HG02970 (cell line): Measurements from ENCODE around the gene ZNF566.
"Not testable (repeated sequence)": the region's sequence is repeated elsewhere in the genome, so short reads cannot be mapped to it uniquely, and the experiment has no call there.

Experiments used
- ATAC-seq: cut with Tn5 transposase; IDR thresholded peaks from one replicate; pipeline ENCODE4 v1.9.1; 2021; ENCODE audit warnings: mild to moderate bottlenecking, moderate library complexity, moderate number of reproducible peaks; ENCODE audit not compliant: unreplicated experiment, low FRiP score

The ZNF566 gene

DNA sequence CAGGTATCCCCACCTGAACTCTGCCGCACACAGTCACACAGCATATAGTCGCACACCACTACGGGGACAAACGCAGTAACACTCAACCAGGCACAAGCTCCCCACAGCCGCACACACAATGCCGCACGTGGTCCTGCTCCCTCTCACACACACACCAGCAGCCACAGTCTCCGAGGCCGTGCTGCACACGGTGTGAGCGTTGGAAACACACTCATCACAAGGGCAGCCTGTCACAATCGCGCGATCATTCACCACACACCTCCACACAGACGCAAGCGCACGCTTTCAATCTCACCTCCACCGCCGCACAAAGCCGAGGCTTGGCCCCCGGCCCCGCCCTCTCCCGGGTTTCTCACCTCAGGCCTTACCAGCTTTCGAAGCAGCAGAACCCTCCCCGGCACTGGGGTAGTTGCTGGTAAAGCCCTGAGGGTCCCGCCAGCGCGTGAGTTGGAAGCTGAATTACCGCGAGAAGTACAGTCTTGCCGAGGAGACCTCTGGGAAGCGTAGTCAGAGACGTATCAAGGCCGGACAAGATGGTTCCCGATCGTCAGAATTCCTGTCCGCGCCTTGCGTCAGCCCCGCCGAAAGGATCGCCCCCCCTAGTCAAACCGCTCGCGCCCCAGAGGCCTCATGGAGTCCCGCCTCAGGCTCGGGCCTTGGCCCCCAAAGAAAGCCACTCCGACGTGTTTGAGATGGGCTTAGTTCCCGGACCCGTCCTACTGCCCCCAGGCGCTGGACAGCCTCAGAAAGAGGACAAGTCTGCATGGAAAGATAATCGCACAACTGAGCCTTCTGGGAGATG lies at the start of gene ZNF566:
ZNF566 (minus strand) TSS at position 444 of the 802 bp plus-strand sequence. CDS start 13,004 bp downstream, outside the sequence.
- ATAC-seq, result peak; percentile 69

- ATAC-seq, result peak; percentile 19
Measured at GRCh38 chr19:36528921-36529518, 39.7 kb upstream of the ZNF566 start.

GRCh38 chr19:36528194-36528920 lies 39.0 kb upstream of the ZNF566 start, which contains the start of gene ZNF260:
Gene ZNF260, minus strand, starts transcription at chr19:36528271. Its CDS starts 13,033 bp downstream, at chr19:36515238.
- peak; percentile 91 for ATAC-seq

- peak; percentile 4 for ATAC-seq
Measured at GRCh38 chr19:36527873-36528193, 38.5 kb upstream of the ZNF566 start.

DNA sequence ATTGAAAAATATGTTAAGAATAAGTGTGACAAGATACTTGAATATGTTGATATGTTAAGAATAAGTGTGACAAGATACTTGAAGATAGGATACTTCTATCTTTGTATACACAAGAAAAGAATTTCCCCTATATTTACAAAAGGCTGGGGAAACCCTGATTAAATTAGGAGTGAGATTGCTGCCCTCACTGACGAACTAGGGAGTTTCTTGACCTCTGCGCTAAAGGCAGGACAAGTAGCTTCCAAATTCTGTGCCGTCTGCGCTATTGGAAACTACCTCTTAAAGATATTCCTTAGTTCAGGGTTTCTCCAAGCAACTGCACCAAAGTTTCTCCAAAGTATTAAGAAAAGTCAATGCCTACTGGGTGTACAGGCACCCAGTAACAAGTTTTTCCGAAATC lies 38.0 kb upstream of the ZNF566 start:
- no peak for ATAC-seq

DNA sequence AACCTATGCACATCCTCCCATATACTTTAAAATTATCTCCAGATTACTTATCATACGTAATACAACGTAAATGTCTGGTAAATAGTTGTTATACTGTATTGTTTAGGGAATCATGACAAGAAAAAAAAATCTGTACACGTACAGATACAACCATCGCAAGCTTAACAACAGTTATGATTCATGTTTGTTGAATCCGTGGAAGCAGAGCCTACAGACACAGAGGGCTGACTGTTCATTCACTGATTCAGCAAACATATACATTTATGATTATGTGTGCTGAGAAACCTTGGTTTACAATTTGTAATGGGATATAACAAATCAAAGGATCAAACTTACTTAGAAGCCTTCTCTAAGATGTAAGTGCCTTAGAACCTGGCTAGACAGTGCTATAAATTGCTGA lies 37.2 kb upstream of the ZNF566 start:
- ATAC-seq, result no peak

GRCh38 chr19:36524617-36525016 lies 35.3 kb upstream of the ZNF566 start:
- ATAC-seq, result no peak

GRCh38 chr19:36514012-36514612 lies 24.8 kb upstream of the ZNF566 start:
- ATAC-seq, result no peak

DNA sequence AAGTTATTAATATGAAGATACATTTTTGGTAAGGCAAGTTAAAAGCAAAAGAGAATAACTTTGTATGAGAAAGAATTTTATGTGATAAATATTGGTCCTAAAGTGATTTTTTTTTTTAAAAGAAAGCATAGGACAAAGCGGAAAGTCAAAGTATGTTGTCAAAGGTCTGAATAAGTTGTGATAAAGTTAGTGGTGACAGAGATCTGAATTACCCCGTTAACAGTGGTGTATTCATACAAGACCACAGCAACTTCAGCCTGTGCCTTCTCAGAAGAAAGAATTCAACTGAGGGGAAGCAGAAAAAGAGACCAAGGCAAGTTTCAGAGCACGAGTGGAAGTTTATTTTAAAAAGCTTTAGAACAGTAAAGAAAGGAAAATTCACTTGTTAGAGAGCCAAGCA lies 19.0 kb upstream of the ZNF566 start:
- ATAC-seq, result no peak

- no peak for ATAC-seq
Measured at GRCh38 chr19:36501973-36502372, 12.6 kb upstream of the ZNF566 start.

GRCh38 chr19:36497001-36497400 lies 7.6 kb upstream of the ZNF566 start:
- ATAC-seq, result no peak

- ATAC-seq, result not testable (repeated sequence)
Measured at GRCh38 chr19:36492689-36493453, 3.5 kb upstream of the ZNF566 start.

DNA sequence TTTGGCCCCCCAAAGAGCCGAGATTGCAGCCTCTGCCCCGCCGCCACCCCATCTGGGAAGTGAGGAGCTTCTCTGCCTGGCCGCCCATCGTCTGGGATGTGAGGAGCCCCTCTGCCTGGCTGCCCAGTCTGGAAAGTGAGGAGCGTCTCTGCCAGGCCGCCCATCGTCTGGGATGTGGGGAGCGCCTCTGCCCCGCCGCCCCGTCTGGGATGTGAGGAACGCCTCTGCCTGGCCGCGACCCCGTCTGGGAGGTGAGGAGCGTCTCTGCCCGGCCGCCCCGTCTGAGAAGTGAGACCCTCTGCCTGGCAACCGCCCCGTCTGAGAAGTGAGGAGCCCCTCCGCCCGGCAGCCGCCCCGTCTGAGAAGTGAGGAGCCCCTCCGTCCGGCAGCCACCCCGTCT lies 1.5 kb upstream of the ZNF566 start:
- not testable (repeated sequence) for ATAC-seq

GRCh38 chr19:36489920-36490415 lies 607 bp upstream of the ZNF566 start:
- ATAC-seq, result peak; percentile 45

- ATAC-seq, result peak; percentile 19
Measured at GRCh38 chr19:36488846-36489117, 579 bp downstream of the ZNF566 start.

DNA sequence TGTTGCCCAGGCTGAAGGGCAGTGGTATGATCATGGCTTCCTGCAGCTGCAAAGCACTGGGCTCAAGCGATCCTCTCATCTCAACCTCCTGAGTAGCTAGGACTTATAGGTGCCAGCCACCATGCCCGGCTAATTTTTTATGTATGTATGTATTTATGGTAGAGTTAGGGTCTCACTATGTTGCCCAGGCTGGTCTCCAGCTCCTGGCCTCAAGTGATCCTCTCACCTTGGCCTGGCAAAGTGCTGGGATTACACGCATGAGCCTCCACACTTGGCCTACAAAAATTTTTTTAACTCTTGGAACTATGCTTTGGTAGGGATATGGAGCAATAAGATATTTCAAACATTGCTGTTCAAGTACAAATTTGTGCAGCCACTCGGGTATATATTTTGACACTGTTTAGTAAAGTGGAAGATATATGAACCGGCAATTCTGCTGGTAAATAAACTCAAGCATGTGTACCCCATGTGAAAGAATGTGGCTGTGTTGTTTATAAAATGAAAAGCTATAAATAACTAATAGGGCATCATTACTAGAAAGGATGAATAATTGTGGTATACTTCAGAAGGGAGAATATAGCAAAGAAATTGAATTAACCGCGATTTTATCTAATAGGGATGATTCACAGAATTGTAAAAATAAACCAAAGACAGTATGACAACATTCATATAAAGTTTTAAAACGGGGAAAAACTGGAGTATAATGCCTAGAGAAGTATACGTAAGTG lies 1.1 kb downstream of the ZNF566 start:
- ATAC-seq, result no peak

DNA sequence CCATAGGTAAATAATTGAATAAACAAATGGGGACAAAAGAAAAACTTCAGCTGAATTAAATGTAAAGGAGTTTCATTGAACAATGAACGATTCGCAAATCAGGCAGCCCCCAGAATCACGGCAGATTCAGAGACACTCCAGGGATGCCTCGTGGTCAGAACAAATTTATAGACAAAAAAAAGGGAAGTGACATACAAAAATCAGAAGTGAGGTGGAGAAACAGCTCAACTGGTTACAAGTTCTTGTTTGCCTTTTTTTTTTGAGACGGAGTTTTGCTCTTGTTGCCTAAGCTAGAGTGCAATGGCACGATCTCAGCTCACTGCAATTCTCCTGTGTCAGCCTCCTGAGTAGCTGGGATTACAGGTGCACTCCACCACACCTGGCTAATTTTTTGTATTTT lies 5.7 kb downstream of the ZNF566 start:
- no peak for ATAC-seq

DNA sequence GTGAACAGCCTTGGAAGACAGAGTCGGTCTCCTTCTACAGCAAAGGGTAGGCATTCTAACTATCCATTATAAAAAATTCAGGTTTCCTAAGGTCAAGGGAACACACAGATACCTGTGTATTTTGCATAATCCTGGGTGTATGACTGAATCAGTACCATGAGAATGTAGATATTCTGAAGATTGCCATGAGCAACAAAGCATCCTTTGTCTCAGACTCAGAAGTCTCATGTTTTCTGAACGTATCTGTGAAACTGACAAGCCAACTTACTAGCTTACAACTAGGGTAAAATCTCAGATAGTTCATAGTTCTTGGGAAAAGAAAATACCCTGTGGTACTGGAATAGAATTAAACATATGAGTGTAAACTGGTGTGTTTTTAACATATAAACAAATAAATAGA lies 6.5 kb downstream of the ZNF566 start:
- no peak for ATAC-seq

DNA sequence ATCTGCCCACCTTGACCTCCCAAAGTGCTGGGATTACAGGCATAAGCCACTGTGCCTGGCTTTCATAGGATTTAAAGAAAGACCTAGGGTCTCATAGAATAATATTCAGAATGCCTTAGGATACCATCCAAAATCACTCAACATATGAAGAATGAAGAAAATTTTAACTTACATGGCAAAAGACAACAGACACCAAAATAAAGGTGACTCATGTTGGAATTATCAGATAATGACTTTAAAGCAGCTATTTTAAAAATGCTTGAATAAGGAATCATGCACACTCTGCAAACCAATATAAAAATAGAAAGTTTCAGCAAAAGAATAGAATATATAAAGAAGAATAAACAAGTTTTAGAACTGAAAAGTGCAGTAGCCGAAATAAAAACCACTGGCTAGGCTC lies 29.3 kb downstream of the ZNF566 start:
- ATAC-seq, result no peak

DNA sequence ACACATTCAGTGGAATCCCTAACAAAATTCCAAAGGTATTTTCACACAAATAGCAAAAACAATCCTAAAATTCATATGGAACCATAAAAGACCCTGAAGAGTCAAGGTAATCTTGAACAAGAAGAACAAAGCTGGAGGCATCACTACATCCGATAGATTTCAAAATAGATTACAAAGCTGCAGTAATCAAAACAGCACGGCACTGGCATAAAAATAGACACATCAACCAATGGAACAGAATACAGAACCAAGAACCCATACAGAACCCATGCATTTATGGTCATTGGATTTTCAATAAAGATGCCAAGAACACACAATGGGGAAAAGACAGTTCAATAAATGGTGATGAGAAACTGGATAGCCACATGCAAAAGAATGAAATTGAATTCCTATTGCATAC lies 32.5 kb downstream of the ZNF566 start:
- ATAC-seq, result no peak
